B cell (primary cell): ENCODE measurements around the gene FAM217A.

ENCODE experiments used
- EZH2 ChIP-seq: IDR thresholded peaks from 2 replicates; pipeline ENCODE4 v1.6.1; 2012; ENCODE audit warnings: borderline replicate concordance, low read depth, mild to moderate bottlenecking, moderate library complexity, low read length; ENCODE audit not compliant: insufficient read depth, poor library complexity, severe bottlenecking
- TF ChIP-seq, protein P1 (sequence below): fragments of 200-600 bp; IDR thresholded peaks from one replicate; pipeline ENCODE4 v1.8.0; 2022; ENCODE audit warnings: antibody characterized with exemption, mild to moderate bottlenecking

DNA sequence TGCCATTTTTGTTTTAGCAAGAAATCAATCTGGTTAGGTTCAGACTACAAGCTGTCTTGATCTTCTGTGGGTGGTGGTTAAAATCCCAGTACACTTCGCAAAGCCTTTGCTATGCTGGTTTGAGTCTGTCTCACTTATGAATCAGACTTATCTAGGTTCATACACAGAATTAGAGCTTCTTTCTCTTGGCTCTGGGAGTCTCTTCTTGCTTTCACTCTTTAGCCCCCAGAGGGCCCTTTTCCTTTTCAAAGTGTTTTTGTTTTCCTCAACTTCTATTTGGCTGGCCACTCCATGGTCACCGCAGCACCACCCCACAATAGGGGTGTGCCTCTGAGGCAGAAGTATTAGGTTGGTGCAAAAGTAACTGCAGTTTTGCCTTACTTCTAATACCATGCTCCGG lies 35.2 kb upstream of the FAM217A start:
- TF ChIP-seq, protein P1, sequence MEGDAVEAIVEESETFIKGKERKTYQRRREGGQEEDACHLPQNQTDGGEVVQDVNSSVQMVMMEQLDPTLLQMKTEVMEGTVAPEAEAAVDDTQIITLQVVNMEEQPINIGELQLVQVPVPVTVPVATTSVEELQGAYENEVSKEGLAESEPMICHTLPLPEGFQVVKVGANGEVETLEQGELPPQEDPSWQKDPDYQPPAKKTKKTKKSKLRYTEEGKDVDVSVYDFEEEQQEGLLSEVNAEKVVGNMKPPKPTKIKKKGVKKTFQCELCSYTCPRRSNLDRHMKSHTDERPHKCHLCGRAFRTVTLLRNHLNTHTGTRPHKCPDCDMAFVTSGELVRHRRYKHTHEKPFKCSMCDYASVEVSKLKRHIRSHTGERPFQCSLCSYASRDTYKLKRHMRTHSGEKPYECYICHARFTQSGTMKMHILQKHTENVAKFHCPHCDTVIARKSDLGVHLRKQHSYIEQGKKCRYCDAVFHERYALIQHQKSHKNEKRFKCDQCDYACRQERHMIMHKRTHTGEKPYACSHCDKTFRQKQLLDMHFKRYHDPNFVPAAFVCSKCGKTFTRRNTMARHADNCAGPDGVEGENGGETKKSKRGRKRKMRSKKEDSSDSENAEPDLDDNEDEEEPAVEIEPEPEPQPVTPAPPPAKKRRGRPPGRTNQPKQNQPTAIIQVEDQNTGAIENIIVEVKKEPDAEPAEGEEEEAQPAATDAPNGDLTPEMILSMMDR: no peak
- no peak for TF ChIP-seq EZH2
